ENCODE results near the gene CCDC141.

Gene CCDC141

DNA sequence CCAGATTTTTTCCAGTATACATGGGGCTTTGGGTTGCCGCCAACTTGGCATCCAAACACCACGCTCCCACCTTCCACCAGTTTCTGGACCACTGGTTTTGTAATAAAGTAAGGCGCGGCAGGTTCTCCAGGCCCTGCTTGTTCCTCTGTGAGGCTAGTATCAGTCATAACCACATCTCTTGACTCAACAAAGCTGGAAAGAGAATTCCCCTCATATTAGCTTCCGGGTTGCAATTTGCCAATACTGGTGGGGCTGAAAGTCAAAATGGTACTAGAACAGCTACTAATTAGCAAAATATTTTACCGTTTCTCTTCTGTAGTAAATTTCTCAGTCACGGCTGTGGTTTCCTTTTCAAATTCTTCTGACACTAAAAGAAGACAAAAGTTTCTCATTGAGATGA is 267.7 kb downstream of the CCDC141 start:
- no peak overlapping the region for H3K9ac ChIP-seq (ENCODE audit: low read length)
- H3K27me3 ChIP-seq (replicated peaks; ENCODE audit: insufficient read depth, low read length): no peaks in the 10 kb centered on the region
- TF ChIP-seq EZH2 (optimal IDR thresholded peaks at IDR 0.05; ENCODE audit: low read depth, low read length): no peak
- TF ChIP-seq EZH2phosphoT487 (IDR thresholded peaks at IDR 0.05; ENCODE audit: low read length): no peak
- TF ChIP-seq, protein P1, sequence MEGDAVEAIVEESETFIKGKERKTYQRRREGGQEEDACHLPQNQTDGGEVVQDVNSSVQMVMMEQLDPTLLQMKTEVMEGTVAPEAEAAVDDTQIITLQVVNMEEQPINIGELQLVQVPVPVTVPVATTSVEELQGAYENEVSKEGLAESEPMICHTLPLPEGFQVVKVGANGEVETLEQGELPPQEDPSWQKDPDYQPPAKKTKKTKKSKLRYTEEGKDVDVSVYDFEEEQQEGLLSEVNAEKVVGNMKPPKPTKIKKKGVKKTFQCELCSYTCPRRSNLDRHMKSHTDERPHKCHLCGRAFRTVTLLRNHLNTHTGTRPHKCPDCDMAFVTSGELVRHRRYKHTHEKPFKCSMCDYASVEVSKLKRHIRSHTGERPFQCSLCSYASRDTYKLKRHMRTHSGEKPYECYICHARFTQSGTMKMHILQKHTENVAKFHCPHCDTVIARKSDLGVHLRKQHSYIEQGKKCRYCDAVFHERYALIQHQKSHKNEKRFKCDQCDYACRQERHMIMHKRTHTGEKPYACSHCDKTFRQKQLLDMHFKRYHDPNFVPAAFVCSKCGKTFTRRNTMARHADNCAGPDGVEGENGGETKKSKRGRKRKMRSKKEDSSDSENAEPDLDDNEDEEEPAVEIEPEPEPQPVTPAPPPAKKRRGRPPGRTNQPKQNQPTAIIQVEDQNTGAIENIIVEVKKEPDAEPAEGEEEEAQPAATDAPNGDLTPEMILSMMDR (IDR thresholded peaks at IDR 0.05; ENCODE audit: low read length): no peak
- H3K36me3 ChIP-seq (replicated peaks; ENCODE audit: insufficient read depth, low read length): no peaks in the 10 kb centered on the region
- H3K9me3 ChIP-seq (replicated peaks; ENCODE audit: insufficient read depth, low read length): no peaks in the 10 kb centered on the region
- H3K79me2 ChIP-seq (ENCODE audit: low read length): no peaks in the 10 kb centered on the region
- no peak overlapping the region for H2AFZ ChIP-seq (ENCODE audit: low read length)
- H3K4me3 ChIP-seq (ENCODE audit: low read length): no peak overlapping the region
- no peaks in the 10 kb centered on the region for H3K9me2 ChIP-seq (replicated peaks; ENCODE audit: insufficient read depth, low read length)
- no peak overlapping the region for H3K4me2 ChIP-seq (ENCODE audit: low read depth, low read length)
- no peaks in the 10 kb centered on the region for H3F3A ChIP-seq (ENCODE audit: insufficient read depth, low read length)
- no peaks in the 10 kb centered on the region for H4K20me1 ChIP-seq (ENCODE audit: insufficient read depth, low read length)
- H3K4me1 ChIP-seq (ENCODE audit: low read length): no peaks in the 10 kb centered on the region
- no peak for DNase-seq
- no peak overlapping the region for H3K27ac ChIP-seq (ENCODE audit: low read length)

Measured in MM.1S (cell line).